SJCRH30 (cell line): ENCODE data around the gene DCX. TPM values are rescaled to one million over a fixed set of nuclear protein-coding genes. Genes with fewer than 3 reads are reported as not detected.
A peak's percentile ranks its signal among the peaks of the same experiment; 100 is the strongest.
"Not testable (repeated sequence)": the region's sequence is repeated elsewhere in the genome, so short reads cannot be mapped to it uniquely, and the experiment has no call there.

Experiments
- DNase-seq, 2 experiments: peaks; one replicate each; pipeline ENCODE4 v3.0.0-alpha.2; 2015 to 2020
- H3K27ac ChIP-seq: fragments of 250-450 bp; sonication (Bioruptor Pico); 2 replicates; pipeline ENCODE4 v1.5.1; 2020; ENCODE audit warnings: mild to moderate bottlenecking, moderate library complexity
- H3K27me3 ChIP-seq: fragments of 250-450 bp; sonication (Bioruptor Pico); 2 replicates; pipeline ENCODE4 v1.5.1; 2020; ENCODE audit warnings: mild to moderate bottlenecking, moderate library complexity
- H3K36me3 ChIP-seq: fragments of 250-450 bp; sonication (Bioruptor Pico); 2 replicates; pipeline ENCODE4 v1.5.1; 2020; ENCODE audit warnings: mild to moderate bottlenecking, moderate library complexity
- H3K4me1 ChIP-seq: fragments of 250-450 bp; sonication (Bioruptor Pico); 2 replicates; pipeline ENCODE4 v1.5.1; 2020; ENCODE audit warnings: mild to moderate bottlenecking, moderate library complexity
- H3K4me3 ChIP-seq: fragments of 250-450 bp; sonication (Bioruptor Pico); 2 replicates; pipeline ENCODE4 v1.5.1; 2020; ENCODE audit warnings: mild to moderate bottlenecking, moderate library complexity
- H3K9me3 ChIP-seq: fragments of 250-450 bp; sonication (Bioruptor Pico); replicated peaks from 2 replicates; pipeline ENCODE4 v1.5.1; 2020; ENCODE audit warnings: mild to moderate bottlenecking, moderate library complexity
- total RNA-seq: library from RNA; depleted of rRNA; stranded (reverse); fragments of >200 nt; shearing (Covaris generic); gene quantifications from 2 replicates; pipeline ENCODE4 v1.2.3, GENCODE V29; 2014

The DCX gene
- total RNA-seq, 1 experiment from 2014 or later = 115 TPM

DNA sequence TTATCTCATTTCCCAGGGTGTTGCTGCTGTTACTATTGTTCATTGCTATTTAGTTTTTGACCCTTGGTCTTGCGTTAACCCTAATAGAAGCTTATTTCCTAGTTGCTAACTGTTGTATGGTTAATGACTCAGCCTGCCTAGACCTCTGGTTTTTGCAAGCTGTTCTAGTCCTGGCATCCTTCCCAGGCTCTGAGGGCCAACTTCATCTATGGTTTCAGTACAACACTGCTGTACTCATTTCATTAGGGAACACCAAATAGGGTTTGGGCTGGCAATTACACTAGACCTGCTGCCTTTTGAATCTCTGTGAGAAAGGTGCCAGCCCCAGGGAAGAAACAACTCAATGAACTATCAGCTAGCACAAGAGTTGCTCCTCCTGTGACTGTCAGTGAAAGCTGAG lies 59.6 kb downstream of the DCX start:
- H3K27me3 ChIP-seq = no peaks in the 10 kb centered on the region
- peaks cover 83% of the 10 kb centered on the region for H3K4me1 ChIP-seq
- H3K36me3 ChIP-seq = peaks cover 11% of the 10 kb centered on the region
- peaks cover 7% of the 10 kb centered on the region for H3K9me3 ChIP-seq
- H3K4me3 ChIP-seq = no peak overlapping the region
- peak overlapping the region; percentile 100 for H3K27ac ChIP-seq
- DNase-seq = peak; percentile 91 to 97

GRCh38 chrX:111349934-111350333 lies 62.1 kb downstream of the DCX start:
- Histone ChIP-seq H3K27ac (peak overlapping the region; percentile 100), H3K27me3 (no peaks in the 10 kb centered on the region), H3K9me3 (peaks cover 15% of the 10 kb centered on the region), H3K36me3 (peaks cover 10% of the 10 kb centered on the region), H3K4me1 (peaks cover 81% of the 10 kb centered on the region), H3K4me3 (no peak overlapping the region)
- DNase-seq = peak in 1 of 2 experiments; percentile 73

GRCh38 chrX:111349101-111349500 lies 62.9 kb downstream of the DCX start:
- peak; percentile 96 to 99 for DNase-seq
- Histone ChIP-seq H3K27ac (peak overlapping the region; percentile 100), H3K36me3 (peaks cover 10% of the 10 kb centered on the region), H3K9me3 (peaks cover 15% of the 10 kb centered on the region), H3K4me3 (peak overlapping the region; percentile 3; the same call in 1 of the 2 replicates), H3K4me1 (peaks cover 72% of the 10 kb centered on the region), H3K27me3 (no peaks in the 10 kb centered on the region)

GRCh38 chrX:111348429-111348828 lies 63.6 kb downstream of the DCX start:
- peak; percentile 97 to 99 for DNase-seq
- H3K4me1 ChIP-seq = peaks cover 66% of the 10 kb centered on the region
- H3K27ac ChIP-seq = peak overlapping the region; percentile 100
- H3K36me3 ChIP-seq = peaks cover 10% of the 10 kb centered on the region
- peak overlapping the region; percentile 3; the same call in 1 of the 2 replicates for H3K4me3 ChIP-seq
- peaks cover 15% of the 10 kb centered on the region for H3K9me3 ChIP-seq
- H3K27me3 ChIP-seq = no peaks in the 10 kb centered on the region

GRCh38 chrX:111346150-111346549 lies 65.8 kb downstream of the DCX start:
- peaks cover 43% of the 10 kb centered on the region for H3K4me1 ChIP-seq
- H3K27ac ChIP-seq, DNase-seq, H3K36me3 ChIP-seq, H3K27me3 ChIP-seq, H3K4me3 ChIP-seq: not testable (repeated sequence)
- peaks cover 19% of the 10 kb centered on the region for H3K9me3 ChIP-seq

DNA sequence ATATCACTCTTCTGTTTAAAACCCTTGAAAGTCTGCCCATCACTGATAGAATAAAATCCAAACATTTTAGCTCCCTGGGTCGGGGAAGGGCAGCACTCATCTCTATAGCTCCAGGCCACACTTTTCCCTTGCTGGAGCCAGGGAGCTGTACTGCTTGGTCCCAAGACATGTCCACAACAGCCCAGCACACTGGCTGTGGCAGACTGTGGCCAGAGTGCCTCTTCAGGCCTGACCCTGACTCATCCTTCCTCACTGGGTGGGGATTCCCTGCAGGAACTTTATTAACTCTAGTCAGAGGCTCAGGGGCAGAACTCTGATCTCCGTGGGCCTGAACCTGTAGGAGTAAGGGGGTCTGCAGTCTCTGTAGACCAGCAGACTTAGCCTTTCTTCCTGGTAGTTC lies 71.9 kb downstream of the DCX start:
- no peaks in the 10 kb centered on the region for H3K27me3 ChIP-seq
- no peak for DNase-seq
- H3K27ac ChIP-seq = no peak overlapping the region
- peaks cover 14% of the 10 kb centered on the region for H3K4me1 ChIP-seq
- peaks cover 9% of the 10 kb centered on the region; the same call in 1 of the 2 replicates for H3K36me3 ChIP-seq
- H3K9me3 ChIP-seq = peaks cover 8% of the 10 kb centered on the region; the same call in 1 of the 2 replicates
- no peak overlapping the region for H3K4me3 ChIP-seq

DNA sequence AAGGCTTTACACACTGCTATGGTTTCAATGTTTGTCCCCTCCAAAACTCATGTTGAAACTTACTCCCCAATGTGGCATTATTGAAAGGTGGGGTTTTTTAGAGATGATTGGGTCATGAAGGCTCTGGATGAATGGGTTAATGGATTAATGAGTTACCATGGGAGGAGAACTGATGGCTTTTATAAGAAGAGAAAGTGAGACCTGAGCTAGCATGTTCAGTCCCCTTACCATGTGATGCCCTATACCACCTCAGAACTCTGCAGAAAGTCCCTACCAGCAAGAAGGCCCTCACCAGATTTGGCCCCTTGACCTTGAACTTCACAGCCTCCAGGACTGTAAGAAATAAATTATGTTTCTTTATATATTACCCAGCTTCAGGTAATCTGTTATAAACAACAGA lies 72.8 kb downstream of the DCX start:
- no peak overlapping the region for H3K4me3 ChIP-seq
- H3K36me3 ChIP-seq = peaks cover 9% of the 10 kb centered on the region; the same call in 1 of the 2 replicates
- H3K9me3 ChIP-seq = peaks cover 8% of the 10 kb centered on the region; the same call in 1 of the 2 replicates
- no peak for DNase-seq
- H3K27ac ChIP-seq = no peak overlapping the region
- H3K4me1 ChIP-seq = peaks cover 14% of the 10 kb centered on the region
- no peaks in the 10 kb centered on the region for H3K27me3 ChIP-seq

GRCh38 chrX:111338095-111338698 lies 73.8 kb downstream of the DCX start:
- no peak for DNase-seq
- Histone ChIP-seq H3K27ac (no peak overlapping the region), H3K4me1 (peaks cover 14% of the 10 kb centered on the region), H3K4me3 (no peak overlapping the region), H3K36me3 (peaks cover 9% of the 10 kb centered on the region), H3K27me3 (no peaks in the 10 kb centered on the region), H3K9me3 (peaks cover 8% of the 10 kb centered on the region; the same call in 1 of the 2 replicates)

GRCh38 chrX:111337067-111337637 lies 74.8 kb downstream of the DCX start:
- no peaks in the 10 kb centered on the region for H3K27me3 ChIP-seq
- H3K4me1 ChIP-seq = peaks cover 14% of the 10 kb centered on the region
- H3K36me3 ChIP-seq = peaks cover 18% of the 10 kb centered on the region
- H3K4me3 ChIP-seq = no peak overlapping the region
- peaks cover 5% of the 10 kb centered on the region for H3K9me3 ChIP-seq
- DNase-seq = no peak
- no peak overlapping the region for H3K27ac ChIP-seq

GRCh38 chrX:111336141-111336540 lies 75.9 kb downstream of the DCX start:
- no peaks in the 10 kb centered on the region for H3K27me3 ChIP-seq
- peak; percentile 22 to 75 for DNase-seq
- no peak overlapping the region; the same call in 1 of the 2 replicates for H3K27ac ChIP-seq

DNA sequence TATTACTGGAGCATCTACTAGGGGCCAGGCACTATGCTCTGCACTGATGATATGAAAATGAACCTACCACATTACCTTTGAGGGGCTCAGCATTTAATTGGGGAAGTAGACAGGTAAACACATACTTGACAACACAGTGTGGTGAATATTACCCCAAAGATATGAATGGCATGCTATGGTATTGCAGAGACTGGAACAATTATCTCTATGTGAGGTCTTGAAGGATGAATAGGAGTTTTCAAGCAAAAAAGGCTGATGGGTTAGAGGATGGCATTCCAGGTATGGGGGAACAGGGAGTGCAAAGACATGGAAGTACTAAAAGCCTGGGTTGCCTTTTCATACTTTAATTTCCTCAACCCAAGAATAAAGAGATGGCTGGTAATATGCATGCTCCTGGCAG lies 82.6 kb downstream of the DCX start:
- peaks cover 74% of the 10 kb centered on the region for H3K36me3 ChIP-seq
- no peak overlapping the region for H3K27ac ChIP-seq
- peaks cover 3% of the 10 kb centered on the region; the same call in 1 of the 2 replicates for H3K9me3 ChIP-seq
- no peaks in the 10 kb centered on the region for H3K4me1 ChIP-seq
- DNase-seq = no peak
- no peak overlapping the region for H3K4me3 ChIP-seq
- no peaks in the 10 kb centered on the region for H3K27me3 ChIP-seq

More at GRCh38 chrX:111336141-111336540, 75.9 kb downstream of the DCX start:
- peaks cover 4% of the 10 kb centered on the region for H3K9me3 ChIP-seq
- no peak overlapping the region for H3K4me3 ChIP-seq
- H3K36me3 ChIP-seq = peaks cover 28% of the 10 kb centered on the region
- peaks cover 14% of the 10 kb centered on the region for H3K4me1 ChIP-seq

DNA sequence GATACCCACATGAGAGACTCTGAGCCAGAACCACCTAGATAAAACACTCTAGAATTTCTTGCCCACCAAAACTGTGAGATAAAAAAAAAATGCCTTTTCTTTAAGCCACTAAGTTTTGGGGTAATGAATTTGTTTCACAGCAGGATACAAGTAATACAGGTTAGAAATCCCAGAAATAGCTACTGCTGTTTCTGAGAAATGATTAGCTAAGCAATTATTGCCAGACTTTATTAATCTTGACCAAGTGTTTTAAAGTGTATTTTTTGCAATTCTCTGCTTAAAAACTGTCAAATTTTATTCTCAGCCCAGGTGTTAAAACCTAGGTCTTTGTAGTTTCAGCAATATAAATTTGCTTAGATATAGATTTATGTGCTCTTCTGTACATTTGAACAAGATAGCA lies 83.1 kb downstream of the DCX start:
- DNase-seq = no peak
- Histone ChIP-seq H3K9me3 (peaks cover 3% of the 10 kb centered on the region; the same call in 1 of the 2 replicates), H3K4me1 (no peaks in the 10 kb centered on the region), H3K4me3 (no peak overlapping the region), H3K27me3 (no peaks in the 10 kb centered on the region), H3K36me3 (peaks cover 74% of the 10 kb centered on the region), H3K27ac (no peak overlapping the region)

DNA sequence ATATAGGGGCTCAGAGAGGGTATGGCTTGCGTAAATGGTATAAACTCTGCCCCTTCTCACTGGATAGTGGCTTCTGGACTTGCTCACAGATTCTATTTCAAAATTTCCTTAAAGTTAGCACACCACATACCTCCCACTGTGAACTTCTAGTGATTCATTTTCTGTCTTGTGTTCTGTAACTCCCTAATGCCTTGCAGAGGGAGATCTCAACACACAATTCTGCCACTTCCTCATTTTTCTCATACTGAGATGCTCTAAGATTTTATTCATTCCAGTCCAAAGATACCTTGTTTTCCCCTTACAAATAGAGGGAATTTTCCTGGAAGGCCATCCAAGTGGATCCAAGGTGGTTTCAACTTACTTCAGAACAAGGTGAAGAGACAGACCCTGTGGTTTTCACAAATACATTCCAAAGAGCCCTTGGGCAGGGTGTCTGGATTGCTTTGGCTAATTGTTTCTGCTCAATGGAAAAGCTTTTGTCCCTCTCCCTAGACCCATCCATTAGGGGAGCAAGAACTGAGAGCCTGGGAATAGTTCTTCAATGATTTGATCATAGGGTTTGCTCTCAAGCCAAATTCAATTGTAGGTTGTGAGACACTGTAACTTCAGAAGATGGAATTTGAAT lies 89.6 kb downstream of the DCX start:
- DNase-seq = no peak
- H3K27me3 ChIP-seq = no peaks in the 10 kb centered on the region
- no peaks in the 10 kb centered on the region; the same call in 1 of the 2 replicates for H3K4me1 ChIP-seq
- H3K4me3 ChIP-seq = no peak overlapping the region
- no peak overlapping the region for H3K27ac ChIP-seq
- no peaks in the 10 kb centered on the region; the same call in 1 of the 2 replicates for H3K9me3 ChIP-seq
- H3K36me3 ChIP-seq = peaks cover 25% of the 10 kb centered on the region

GRCh38 chrX:111319451-111319850 lies 92.5 kb downstream of the DCX start:
- no peak for DNase-seq
- H3K4me1 ChIP-seq = no peaks in the 10 kb centered on the region; the same call in 1 of the 2 replicates
- peaks cover 3% of the 10 kb centered on the region; the same call in 1 of the 2 replicates for H3K9me3 ChIP-seq
- H3K36me3 ChIP-seq = peaks cover 10% of the 10 kb centered on the region
- no peak overlapping the region for H3K27ac ChIP-seq
- H3K27me3 ChIP-seq = no peaks in the 10 kb centered on the region
- no peak overlapping the region for H3K4me3 ChIP-seq

GRCh38 chrX:111318901-111319300 lies 93.1 kb downstream of the DCX start:
- H3K9me3 ChIP-seq = peaks cover 3% of the 10 kb centered on the region; the same call in 1 of the 2 replicates
- H3K27ac ChIP-seq = no peak overlapping the region
- no peak for DNase-seq
- H3K4me3 ChIP-seq = no peak overlapping the region
- H3K27me3 ChIP-seq = no peaks in the 10 kb centered on the region
- H3K4me1 ChIP-seq = no peaks in the 10 kb centered on the region; the same call in 1 of the 2 replicates
- peaks cover 11% of the 10 kb centered on the region for H3K36me3 ChIP-seq
